Osteocyte (in vitro differentiated cells): Measurements from ENCODE around the gene ANKS1B. TPM values are rescaled to one million over a fixed set of nuclear protein-coding genes. Genes with fewer than 3 reads are reported as not detected.

Experiments
- DNase-seq: peaks from one replicate; pipeline ENCODE4 v3.0.0; 2021; ENCODE audit warnings: mixed read lengths; ENCODE audit not compliant: unreplicated experiment; ENCODE audit errors: extremely low spot score
- H3K27ac Mint-ChIP-seq: one replicate; pipeline ENCODE4 v1.8.0; 2021; ENCODE audit warnings: mild to moderate bottlenecking, mixed read lengths; ENCODE audit not compliant: unreplicated experiment
- H3K27me3 Mint-ChIP-seq: one replicate; pipeline ENCODE4 v1.8.0; 2021; ENCODE audit warnings: mixed read lengths; ENCODE audit not compliant: unreplicated experiment
- H3K36me3 Mint-ChIP-seq: one replicate; pipeline ENCODE4 v1.8.0; 2021; ENCODE audit warnings: mixed read lengths; ENCODE audit not compliant: unreplicated experiment
- H3K4me1 Mint-ChIP-seq: one replicate; pipeline ENCODE4 v1.8.0; 2021; ENCODE audit warnings: mixed read lengths; ENCODE audit not compliant: unreplicated experiment
- H3K4me3 Mint-ChIP-seq: one replicate; pipeline ENCODE4 v1.8.0; 2021; ENCODE audit warnings: mild to moderate bottlenecking, moderate library complexity, mixed read lengths; ENCODE audit not compliant: unreplicated experiment
- H3K9me3 Mint-ChIP-seq: one replicate; pipeline ENCODE4 v1.8.0; 2021; ENCODE audit warnings: mixed read lengths; ENCODE audit not compliant: unreplicated experiment
- total RNA-seq: library from RNA; stranded (reverse); gene quantifications from 2 replicates; pipeline ENCODE4 v1.2.1, GENCODE V29; 2021
- TF ChIP-seq, protein P1 (sequence below): fragments of 200-600 bp; sonication (generic); IDR thresholded peaks from 2 replicates; pipeline ENCODE4 v1.5.0; 2021; ENCODE audit warnings: antibody characterized with exemption, mild to moderate bottlenecking, moderate library complexity

Gene ANKS1B
- total RNA-seq, 1 donor from 2014 or later = 0.70 TPM

GRCh38 chr12:98783420-98783819 is 1201.3 kb downstream of the ANKS1B start:
- DNase-seq = no peak
- Mint-ChIP-seq H3K36me3 (no peaks in the 10 kb centered on the region), H3K4me3 (no peak overlapping the region), H3K27me3 (peaks cover 31% of the 10 kb centered on the region), H3K27ac (no peak overlapping the region), H3K9me3 (no peaks in the 10 kb centered on the region), H3K4me1 (no peaks in the 10 kb centered on the region)
- TF ChIP-seq, protein P1, sequence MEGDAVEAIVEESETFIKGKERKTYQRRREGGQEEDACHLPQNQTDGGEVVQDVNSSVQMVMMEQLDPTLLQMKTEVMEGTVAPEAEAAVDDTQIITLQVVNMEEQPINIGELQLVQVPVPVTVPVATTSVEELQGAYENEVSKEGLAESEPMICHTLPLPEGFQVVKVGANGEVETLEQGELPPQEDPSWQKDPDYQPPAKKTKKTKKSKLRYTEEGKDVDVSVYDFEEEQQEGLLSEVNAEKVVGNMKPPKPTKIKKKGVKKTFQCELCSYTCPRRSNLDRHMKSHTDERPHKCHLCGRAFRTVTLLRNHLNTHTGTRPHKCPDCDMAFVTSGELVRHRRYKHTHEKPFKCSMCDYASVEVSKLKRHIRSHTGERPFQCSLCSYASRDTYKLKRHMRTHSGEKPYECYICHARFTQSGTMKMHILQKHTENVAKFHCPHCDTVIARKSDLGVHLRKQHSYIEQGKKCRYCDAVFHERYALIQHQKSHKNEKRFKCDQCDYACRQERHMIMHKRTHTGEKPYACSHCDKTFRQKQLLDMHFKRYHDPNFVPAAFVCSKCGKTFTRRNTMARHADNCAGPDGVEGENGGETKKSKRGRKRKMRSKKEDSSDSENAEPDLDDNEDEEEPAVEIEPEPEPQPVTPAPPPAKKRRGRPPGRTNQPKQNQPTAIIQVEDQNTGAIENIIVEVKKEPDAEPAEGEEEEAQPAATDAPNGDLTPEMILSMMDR = no peak

- Mint-ChIP-seq H3K27me3 (peaks cover 30% of the 10 kb centered on the region), H3K27ac (no peak overlapping the region), H3K4me3 (no peak overlapping the region), H3K4me1 (no peaks in the 10 kb centered on the region), H3K36me3 (no peaks in the 10 kb centered on the region), H3K9me3 (no peaks in the 10 kb centered on the region)
- DNase-seq = no peak
- TF ChIP-seq, protein P1 = no peak
Measured at GRCh38 chr12:98780261-98780660, 1204.5 kb downstream of the ANKS1B start.

DNA sequence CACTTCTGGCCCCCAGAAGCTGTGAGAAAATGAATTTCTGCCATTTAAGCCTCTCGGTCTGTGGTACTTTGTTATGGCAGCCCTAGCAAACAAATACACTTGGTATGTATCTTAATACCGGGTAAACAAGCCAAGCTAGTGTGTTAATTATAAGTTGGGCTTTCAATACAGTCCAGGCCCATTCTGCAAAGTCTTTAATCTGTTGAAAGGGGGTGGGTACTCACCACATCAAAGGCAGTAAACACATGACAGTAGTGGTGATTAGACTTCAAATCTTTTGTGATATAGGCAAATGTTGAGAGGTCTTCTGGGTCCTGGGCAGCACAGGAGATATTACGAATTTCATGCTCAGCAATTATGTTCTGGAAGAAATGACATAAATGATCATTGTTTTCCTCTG is 1211.9 kb downstream of the ANKS1B start:
- no peaks in the 10 kb centered on the region for H3K9me3 Mint-ChIP-seq
- no peaks in the 10 kb centered on the region for H3K27me3 Mint-ChIP-seq
- no peak for DNase-seq
- TF ChIP-seq, protein P1 = no peak
- no peaks in the 10 kb centered on the region for H3K36me3 Mint-ChIP-seq
- no peak overlapping the region for H3K4me3 Mint-ChIP-seq
- H3K4me1 Mint-ChIP-seq = no peaks in the 10 kb centered on the region
- no peak overlapping the region for H3K27ac Mint-ChIP-seq

- Mint-ChIP-seq H3K9me3 (no peaks in the 10 kb centered on the region), H3K4me3 (no peak overlapping the region), H3K36me3 (no peaks in the 10 kb centered on the region), H3K27me3 (no peaks in the 10 kb centered on the region), H3K4me1 (no peaks in the 10 kb centered on the region), H3K27ac (no peak overlapping the region)
- DNase-seq = no peak
- TF ChIP-seq, protein P1 = no peak
Measured at GRCh38 chr12:98771811-98772752, 1212.7 kb downstream of the ANKS1B start.

DNA sequence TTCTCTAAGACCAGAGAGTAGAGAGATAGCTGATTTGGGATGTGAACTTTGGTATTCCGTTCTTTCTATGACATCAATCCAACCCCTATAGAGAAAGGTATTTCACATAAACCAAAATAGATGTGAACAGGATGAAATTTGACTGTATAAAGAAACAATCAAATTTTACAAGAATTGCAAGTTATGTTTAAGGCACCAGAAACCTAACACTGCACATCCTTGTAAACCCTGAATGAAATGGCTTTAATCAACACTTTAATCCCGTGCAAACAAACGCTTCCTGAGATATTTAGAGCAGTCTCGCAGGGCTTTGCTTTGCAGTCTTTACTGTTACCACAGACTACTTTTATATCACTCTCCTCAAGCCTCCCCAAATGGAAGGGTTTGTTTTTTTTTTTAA is 1214.5 kb downstream of the ANKS1B start:
- Mint-ChIP-seq H3K4me3 (no peak overlapping the region), H3K9me3 (no peaks in the 10 kb centered on the region), H3K27ac (no peak overlapping the region)

More for the DNA sequence above, 1214.5 kb downstream of the ANKS1B start:
- H3K27me3 Mint-ChIP-seq = no peaks in the 10 kb centered on the region
- no peaks in the 10 kb centered on the region for H3K36me3 Mint-ChIP-seq
- no peak for DNase-seq
- TF ChIP-seq, protein P1 = no peak
- no peaks in the 10 kb centered on the region for H3K4me1 Mint-ChIP-seq
